PC-3 (cell line): ENCODE data around the gene SOX12. TPM values are rescaled to one million over a fixed set of nuclear protein-coding genes. Genes with fewer than 3 reads are reported as not detected.
A peak's percentile ranks its signal among the peaks of the same experiment; 100 is the strongest.

Experiments used
- ATAC-seq: fragments of 200-7000 bp; cut with Tn5 transposase; 2 replicates; pipeline ENCODE4 v1.9.1; 2020; ENCODE audit warnings: mild to moderate bottlenecking, moderate library complexity
- BruUV-seq: library from RNA; stranded (reverse); fragments of 400-500 nt; replicated peaks from 2 replicates; lab custom pipeline; 2021; lab: Mats Ljungman, UMichigan
- CTCF ChIA-PET: fragments of 300-600 bp; sonication (Branson Sonifier 250); formaldehyde crosslinking; loops from one replicate; lab custom pipeline; 2022; ENCODE audit warnings: antibody characterized with exemption; lab: Charles Lee
- POLR2A ChIA-PET: fragments of 300-600 bp; sonication (Branson Sonifier 250); formaldehyde crosslinking; loops from one replicate; lab custom pipeline; 2022; ENCODE audit warnings: antibody characterized with exemption; ENCODE audit not compliant: unreplicated experiment; lab: Charles Lee
- DNase-seq: peaks from one replicate; pipeline ENCODE4 v3.0.0-alpha.2; 2015
- H2AFZ ChIP-seq: fragments of 300-600 bp; sonication (generic); 2 replicates; pipeline ENCODE4 v1.6.0; 2016; ENCODE audit warnings: antibody characterized with exemption, low read length
- H3F3A ChIP-seq: fragments of 300-600 bp; sonication (generic); one replicate; pipeline ENCODE4 v1.6.0; 2017; ENCODE audit warnings: antibody characterized with exemption, low read length, control low read depth, mild to moderate bottlenecking; ENCODE audit not compliant: unreplicated experiment
- H3K27ac ChIP-seq: fragments of 300-600 bp; sonication (generic); 2 replicates; pipeline ENCODE4 v1.5.1; 2016; ENCODE audit warnings: mild to moderate bottlenecking, low read length
- H3K27me3 ChIP-seq: fragments of 300-600 bp; sonication (generic); 2 replicates; pipeline ENCODE4 v1.6.1; 2016; ENCODE audit warnings: low read length, mixed read lengths
- H3K36me3 ChIP-seq: fragments of 300-600 bp; sonication (generic); 2 replicates; pipeline ENCODE4 v1.6.1; 2016; ENCODE audit warnings: low read depth, mixed run types, low read length, mixed read lengths
- H3K4me1 ChIP-seq: fragments of 300-600 bp; sonication (generic); 2 replicates; pipeline ENCODE4 v1.5.1; 2016; ENCODE audit warnings: low read length; ENCODE audit not compliant: insufficient read depth
- H3K4me2 ChIP-seq: fragments of 300-600 bp; sonication (generic); 2 replicates; pipeline ENCODE4 v1.6.0; 2016; ENCODE audit warnings: low read length
- H3K4me3 ChIP-seq: fragments of 300-600 bp; sonication (generic); 2 replicates; pipeline ENCODE4 v1.5.1; 2016; ENCODE audit warnings: mild to moderate bottlenecking, low read length, mixed read lengths
- H3K79me2 ChIP-seq: fragments of 300-600 bp; sonication (generic); 2 replicates; pipeline ENCODE4 v1.6.1; 2017; ENCODE audit warnings: low read length, mixed read lengths
- H3K9ac ChIP-seq: fragments of 300-600 bp; sonication (generic); 2 replicates; pipeline ENCODE4 v1.6.0; 2016; ENCODE audit warnings: mild to moderate bottlenecking, low read length
- H3K9me2 ChIP-seq: fragments of 300-600 bp; sonication (generic); replicated peaks from 2 replicates; pipeline ENCODE4 v1.6.1; 2016; ENCODE audit warnings: mixed run types, low read length, mixed read lengths
- H3K9me3 ChIP-seq: fragments of 300-600 bp; sonication (generic); 2 replicates; pipeline ENCODE4 v1.6.1; 2016; ENCODE audit warnings: low read length, mixed read lengths
- H4K20me1 ChIP-seq: fragments of 300-600 bp; sonication (generic); 2 replicates; pipeline ENCODE4 v1.6.1; 2016; ENCODE audit warnings: low read length, mixed read lengths
- CTCF ChIP-seq: fragments of 300-600 bp; sonication (generic); conservative IDR thresholded peaks from 2 replicates; pipeline ENCODE4 v1.5.1; 2017; ENCODE audit warnings: antibody characterized with exemption, low read depth, mild to moderate bottlenecking, low read length
- EZH2 ChIP-seq: fragments of 300-600 bp; sonication (generic); IDR thresholded peaks from one replicate; pipeline ENCODE4 v1.6.1; 2017; ENCODE audit warnings: antibody characterized with exemption, mild to moderate bottlenecking, low read length; ENCODE audit not compliant: unreplicated experiment
- EZH2phosphoT487 ChIP-seq: fragments of 300-600 bp; sonication (generic); IDR thresholded peaks from 2 replicates; pipeline ENCODE4 v1.6.1; 2018; ENCODE audit warnings: mild to moderate bottlenecking, antibody characterized with exemption, low read length, borderline replicate concordance
- intact Hi-C: fragments of 100-400 bp; cut with micrococcal nuclease; formaldehyde crosslinking; loops from 2 replicates; pipeline ENCODE4 v1.9.0; 2023
- total RNA-seq: library from RNA; depleted of rRNA; stranded (reverse); fragments of >200 nt; gene quantifications from 2 replicates; pipeline ENCODE4 v1.2.3, GENCODE V29; 2014

Gene SOX12
- total RNA-seq, 1 experiment from 2014 or later = 13.8 TPM

- CTCF ChIA-PET = no interaction called here
- H3K9ac ChIP-seq = peak overlapping the region; percentile 61
Measured at GRCh38 chr20:328027-328974, 2.9 kb downstream of the SOX12 start.

GRCh38 chr20:328975-329695 lies 3.8 kb downstream of the SOX12 start:
- Histone ChIP-seq H3K9me3 (no peaks in the 10 kb centered on the region), H3F3A (no peaks in the 10 kb centered on the region), H3K4me2 (peak overlapping the region; percentile 90), H3K27ac (no peak overlapping the region), H3K9ac (no peak overlapping the region), H4K20me1 (peaks cover 5% of the 10 kb centered on the region), H2AFZ (no peak overlapping the region), H3K4me1 (peaks cover 21% of the 10 kb centered on the region), H3K9me2 (no peaks in the 10 kb centered on the region), H3K4me3 (no peak overlapping the region), H3K36me3 (no peaks in the 10 kb centered on the region), H3K79me2 (peaks cover 26% of the 10 kb centered on the region), H3K27me3 (no peaks in the 10 kb centered on the region)
- TF ChIP-seq EZH2 (no peak), EZH2phosphoT487 (no peak), CTCF (no peak)
- ChIA-PET POLR2A (interaction anchor here (0.6 kb wide), 1 partner anchor 80 kb away, joined by 16 read pairs; no protein-coding TSS in a partner anchor), CTCF (no interaction called here)
- intact Hi-C loops = loop anchor here (5.0 kb wide), 1 partner anchor 92 kb away; no protein-coding TSS in a partner anchor
- ATAC-seq (no peak), DNase-seq (no peak)
- BruUV-seq = no TSS peak

More at GRCh38 chr20:328027-328974, 2.9 kb downstream of the SOX12 start:
- Histone ChIP-seq H3K9me3 (no peaks in the 10 kb centered on the region), H3F3A (no peaks in the 10 kb centered on the region), H3K4me3 (peak overlapping the region; percentile 74), H3K79me2 (peaks cover 26% of the 10 kb centered on the region), H3K9me2 (no peaks in the 10 kb centered on the region), H3K4me2 (peak overlapping the region; percentile 90), H3K4me1 (peaks cover 28% of the 10 kb centered on the region), H3K27me3 (no peaks in the 10 kb centered on the region), H2AFZ (peak overlapping the region; percentile 64; the same call in 1 of the 2 replicates), H3K36me3 (no peaks in the 10 kb centered on the region), H3K27ac (no peak overlapping the region), H4K20me1 (peaks cover 5% of the 10 kb centered on the region)
- POLR2A ChIA-PET = no interaction called here
- intact Hi-C loops = loop anchor here (5.0 kb wide), 1 partner anchor 91 kb away; no protein-coding TSS in a partner anchor
- no peak for ATAC-seq
- BruUV-seq = no TSS peak
- DNase-seq = no peak
- TF ChIP-seq EZH2 = no peak
- TF ChIP-seq CTCF = no peak
- no peak for TF ChIP-seq EZH2phosphoT487
